Stimulated activated CD8-positive, alpha-beta memory T cell treated with anti-CD3 and anti-CD28 coated beads, Interleukin-4, amount 100 ng/mL, for 1 hour (primary cell): ENCODE data around the gene SLC26A3.
"Not testable (repeated sequence)": the region's sequence is repeated elsewhere in the genome, so short reads cannot be mapped to it uniquely, and the experiment has no call there.

Source experiments
- DNase-seq, 2 donors: peaks; one replicate each; pipeline ENCODE4 v3.0.0-alpha.2; 2020; ENCODE audit warnings: low read depth in 2 of 2, low spot score in 1 of 2

SLC26A3 gene

GRCh38 chr7:107803009-107803610, at the start of gene SLC26A3:
TSS of gene SLC26A3 (minus strand) at chr7:107803223. CDS start at chr7:107794509, 8,714 bp downstream.
- DNase-seq = no peak

- no peak for DNase-seq
Observed at GRCh38 chr7:107850643-107851042, 47.6 kb upstream of the SLC26A3 start.

- no peak for DNase-seq
Observed at GRCh38 chr7:107850216-107850615, 47.2 kb upstream of the SLC26A3 start.

- DNase-seq = not testable (repeated sequence)
Observed at GRCh38 chr7:107848211-107848610, 45.2 kb upstream of the SLC26A3 start.

- DNase-seq = not testable (repeated sequence)
Observed at GRCh38 chr7:107847836-107848175, 44.8 kb upstream of the SLC26A3 start.

- no peak for DNase-seq
Observed at GRCh38 chr7:107847168-107847835, 44.3 kb upstream of the SLC26A3 start.

GRCh38 chr7:107846324-107846723, 43.3 kb upstream of the SLC26A3 start:
- DNase-seq = no peak

GRCh38 chr7:107843184-107843583, 40.2 kb upstream of the SLC26A3 start:
- no peak for DNase-seq

- DNase-seq = no peak
Observed at GRCh38 chr7:107842213-107842612, 39.2 kb upstream of the SLC26A3 start.

- DNase-seq = no peak
Observed at GRCh38 chr7:107838816-107839565, 36.0 kb upstream of the SLC26A3 start.

- DNase-seq = no peak
Observed at GRCh38 chr7:107838024-107838601, 35.1 kb upstream of the SLC26A3 start.

GRCh38 chr7:107837145-107837512, 34.1 kb upstream of the SLC26A3 start:
- no peak for DNase-seq

GRCh38 chr7:107836237-107837144, 33.5 kb upstream of the SLC26A3 start:
- DNase-seq = no peak

GRCh38 chr7:107834401-107834800, 31.4 kb upstream of the SLC26A3 start:
- DNase-seq = no peak

GRCh38 chr7:107833684-107834106, 30.7 kb upstream of the SLC26A3 start:
- DNase-seq = no peak

GRCh38 chr7:107830420-107830819, 27.4 kb upstream of the SLC26A3 start:
- DNase-seq = no peak

- no peak for DNase-seq
Observed at GRCh38 chr7:107828540-107828939, 25.5 kb upstream of the SLC26A3 start.

GRCh38 chr7:107827501-107827900, 24.5 kb upstream of the SLC26A3 start:
- DNase-seq = no peak

- no peak for DNase-seq
Observed at GRCh38 chr7:107826451-107826850, 23.4 kb upstream of the SLC26A3 start.

- DNase-seq = no peak
Observed at GRCh38 chr7:107824858-107825257, 21.8 kb upstream of the SLC26A3 start.

- DNase-seq = no peak
Observed at GRCh38 chr7:107818622-107819021, 15.6 kb upstream of the SLC26A3 start.
